Erythroblast (primary cell): ENCODE results near the gene EXOC8.

ENCODE experiments used
- GATA1 ChIP-seq: IDR thresholded peaks from 2 replicates; pipeline ENCODE4 v1.6.1; 2011; ENCODE audit warnings: low read depth, mild to moderate bottlenecking, control low read depth, low read length, moderate library complexity
- POLR2A ChIP-seq: IDR thresholded peaks from 2 replicates; pipeline ENCODE4 v1.6.1; 2011; ENCODE audit warnings: mild to moderate bottlenecking, low read length

DNA sequence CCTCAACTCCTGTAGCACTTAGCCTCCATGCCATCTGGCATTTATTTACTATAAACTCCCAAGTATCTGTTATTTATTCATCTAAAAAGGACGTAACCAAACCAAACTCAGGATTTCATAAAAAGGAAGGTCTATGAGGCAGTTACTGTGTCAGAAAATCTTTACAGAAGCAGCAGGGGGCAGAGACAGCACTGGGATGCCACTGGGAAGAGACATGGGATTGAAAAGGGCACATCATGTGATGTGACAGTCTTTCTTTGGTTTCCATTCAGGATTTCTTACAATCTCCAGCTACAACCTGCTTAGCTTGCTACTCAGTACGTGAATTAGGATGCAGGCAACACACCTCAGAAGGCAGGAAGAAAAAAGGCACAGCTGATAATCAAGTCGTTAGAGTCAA is 31.6 kb upstream of the EXOC8 start:
- TF ChIP-seq POLR2A (no peak), GATA1 (no peak)
